Stimulated activated CD4-positive, alpha-beta T cell treated with anti-CD3 and anti-CD28 coated beads, Interleukin-1b, Interleukin-23, amount 100 ng/mL, for 1 hour (primary cell): ENCODE results near the gene LRRC34.

Source experiments
- DNase-seq, 2 donors: peaks; one replicate each; pipeline ENCODE4 v3.0.0-alpha.2; 2020; ENCODE audit warnings: low read depth in 2 of 2

The LRRC34 gene, protein sequence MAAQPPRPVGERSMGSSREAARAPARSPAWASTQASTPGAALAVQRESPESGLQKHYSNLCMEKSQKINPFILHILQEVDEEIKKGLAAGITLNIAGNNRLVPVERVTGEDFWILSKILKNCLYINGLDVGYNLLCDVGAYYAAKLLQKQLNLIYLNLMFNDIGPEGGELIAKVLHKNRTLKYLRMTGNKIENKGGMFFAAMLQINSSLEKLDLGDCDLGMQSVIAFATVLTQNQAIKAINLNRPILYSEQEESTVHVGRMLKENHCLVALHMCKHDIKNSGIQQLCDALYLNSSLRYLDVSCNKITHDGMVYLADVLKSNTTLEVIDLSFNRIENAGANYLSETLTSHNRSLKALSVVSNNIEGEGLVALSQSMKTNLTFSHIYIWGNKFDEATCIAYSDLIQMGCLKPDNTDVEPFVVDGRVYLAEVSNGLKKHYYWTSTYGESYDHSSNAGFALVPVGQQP

DNA sequence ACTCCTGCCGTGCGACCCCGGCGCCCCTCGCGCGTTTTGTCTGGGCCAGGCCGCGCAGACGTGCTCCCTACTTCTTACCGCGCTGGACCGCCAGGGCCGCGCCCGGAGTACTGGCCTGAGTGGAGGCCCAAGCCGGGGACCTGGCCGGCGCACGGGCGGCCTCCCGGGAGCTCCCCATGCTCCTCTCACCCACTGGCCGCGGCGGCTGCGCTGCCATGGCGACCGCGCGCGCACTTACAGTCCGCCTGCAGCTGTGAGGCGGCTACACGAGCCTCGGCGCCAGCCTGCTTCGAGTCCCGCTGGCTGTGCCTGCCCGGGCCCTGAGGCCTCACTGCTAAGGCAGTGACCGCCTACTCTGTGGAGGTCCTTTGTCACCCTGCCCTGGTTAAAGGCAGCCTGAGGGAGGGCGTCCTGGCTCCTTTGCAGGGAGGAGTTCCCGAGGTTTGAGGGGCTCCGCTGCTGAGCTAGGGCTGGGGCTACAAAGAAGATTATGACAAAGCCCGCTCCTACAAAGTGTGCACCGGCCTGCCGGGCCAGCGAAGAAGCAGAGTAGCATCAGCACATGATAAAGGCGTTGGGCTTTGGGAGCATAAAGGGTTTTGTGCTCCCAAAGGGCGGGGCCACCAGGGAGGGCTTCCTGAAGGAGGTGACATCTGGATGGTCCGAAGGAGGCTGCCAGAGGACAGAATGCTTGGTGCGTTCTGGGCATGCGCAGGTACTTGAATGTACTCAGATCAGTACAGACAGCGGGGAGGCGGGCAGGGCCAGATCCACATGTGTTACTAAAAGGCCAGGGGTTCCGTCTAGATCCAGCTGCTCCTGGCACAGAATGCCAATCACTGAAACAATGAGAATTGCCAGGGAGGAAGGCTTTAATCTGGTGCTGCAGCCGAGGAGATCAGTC, at the start of gene LRRC34, which contains the start of gene LRRIQ4:
Gene LRRC34 (minus strand): TSS at position 573 of the 904 bp plus-strand sequence. CDS start 356 bp downstream, at position 217.
Gene LRRIQ4 (plus strand): TSS at position 539 of the 904 bp plus-strand sequence. CDS start 9,052 bp downstream, outside the sequence.
- peak in 1 of 2 donors; percentile 48 for DNase-seq

DNA sequence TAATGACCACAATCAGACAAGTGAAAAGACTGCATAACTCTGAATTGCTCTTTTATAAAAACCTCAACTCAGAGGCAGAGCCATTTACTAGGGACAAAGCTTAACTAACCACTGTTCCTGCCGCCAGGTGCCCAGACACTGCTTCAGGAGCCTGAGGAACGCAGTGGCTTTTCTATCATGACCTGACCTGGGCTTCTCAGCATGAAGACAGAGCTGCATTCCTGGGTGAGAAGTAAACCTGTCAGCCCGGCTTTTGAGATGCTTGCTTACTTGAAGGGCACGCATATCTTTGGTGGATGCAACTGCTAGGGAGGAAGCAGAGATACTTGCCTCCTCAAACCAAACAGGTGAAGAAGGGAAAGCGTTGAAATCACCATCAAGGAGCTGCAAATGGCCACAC, 49.2 kb upstream of the LRRC34 start:
- no peak for DNase-seq

DNA sequence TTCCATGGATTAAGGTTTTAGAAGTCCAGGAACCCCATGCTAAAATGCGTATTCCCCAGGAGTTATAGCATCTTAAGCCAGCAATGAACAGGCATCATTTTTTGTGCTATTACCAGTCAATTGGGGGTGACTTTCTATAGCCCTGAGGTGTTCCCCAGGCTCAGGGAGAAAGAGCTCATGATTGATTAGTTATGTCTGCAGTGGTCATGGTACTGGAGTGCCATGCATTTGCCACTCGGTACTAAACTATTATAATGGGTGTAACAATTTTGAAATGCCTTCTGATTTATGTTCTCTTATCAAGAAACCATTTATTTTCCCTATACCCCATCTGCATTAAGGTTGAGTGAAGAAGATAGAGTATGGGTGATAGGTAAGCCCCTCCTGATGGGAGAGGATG, 45.1 kb upstream of the LRRC34 start:
- no peak for DNase-seq

DNA sequence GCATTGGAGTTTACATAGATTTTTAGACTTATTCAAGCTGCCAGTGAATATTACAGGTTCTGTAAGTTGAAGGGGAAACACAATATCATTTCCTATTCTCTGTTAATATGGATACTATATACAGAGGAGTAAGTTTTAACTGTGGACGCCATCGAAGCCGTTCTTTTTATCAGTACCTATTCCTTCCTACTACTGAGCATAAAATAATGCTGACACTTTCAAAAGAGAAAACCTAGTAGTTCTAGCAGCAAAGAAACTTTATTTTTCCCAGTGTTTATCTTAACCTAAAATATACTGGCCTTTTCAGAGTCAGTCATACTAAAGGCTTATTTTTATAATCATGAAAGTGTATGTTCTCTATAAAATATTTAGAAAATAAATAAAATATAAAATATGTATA, 42.8 kb upstream of the LRRC34 start:
- no peak for DNase-seq

DNA sequence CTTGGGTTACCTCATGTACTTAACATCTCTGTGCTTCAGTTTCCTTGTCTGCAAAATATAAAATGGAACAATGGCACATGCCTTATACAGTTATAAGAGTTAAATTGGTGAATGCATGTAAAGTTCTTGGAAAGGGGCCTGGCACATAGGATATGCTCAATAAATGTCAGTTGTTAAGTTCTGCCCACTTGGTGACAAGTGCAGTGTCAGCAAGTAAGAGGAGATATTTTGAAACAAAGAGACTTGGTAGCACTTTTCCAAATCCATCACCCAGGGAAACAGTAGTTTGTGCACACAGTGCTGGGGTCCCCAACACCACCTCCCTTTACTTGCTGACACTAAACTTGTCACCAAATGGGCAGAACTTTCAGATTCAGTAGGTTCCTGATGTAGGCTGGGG, 37.9 kb upstream of the LRRC34 start:
- no peak for DNase-seq

DNA sequence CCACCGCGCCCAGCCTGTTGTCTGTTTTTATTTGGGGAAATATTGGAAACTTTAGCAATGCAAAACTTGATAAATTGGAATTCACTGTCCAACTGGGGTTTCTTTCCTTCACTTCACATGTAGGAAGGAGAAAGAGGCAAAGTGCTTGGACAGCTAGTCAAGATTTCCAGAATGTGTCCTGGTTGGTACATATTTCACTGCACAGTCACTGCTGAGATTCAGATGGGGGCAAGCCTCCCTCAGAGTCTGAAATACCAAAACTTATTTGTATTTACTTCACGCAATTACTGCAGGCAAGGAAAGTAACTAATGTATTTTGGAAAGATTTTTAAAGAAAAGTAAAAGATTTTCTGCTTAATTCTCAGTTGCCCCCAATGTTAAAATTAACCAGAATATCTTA, 36.0 kb upstream of the LRRC34 start:
- DNase-seq, result no peak

DNA sequence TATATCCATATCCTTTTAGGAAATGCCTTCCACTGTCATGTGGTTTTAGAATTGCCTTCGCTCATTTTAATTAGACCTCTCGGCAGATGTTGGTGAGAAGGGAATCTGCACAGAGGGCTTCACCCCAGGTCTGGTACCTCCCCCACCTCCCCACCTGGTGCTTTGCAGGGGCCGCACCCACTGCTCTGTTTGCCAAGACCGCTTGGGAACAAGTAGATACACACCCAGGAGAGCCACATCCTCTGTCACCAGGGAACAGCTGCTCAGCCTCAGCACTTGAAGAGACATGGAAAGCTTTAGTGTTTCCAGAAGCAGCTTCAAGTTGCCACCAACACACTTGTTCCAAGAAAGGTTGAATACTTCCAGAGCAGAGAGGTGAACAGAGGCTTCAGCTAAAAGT, 35.2 kb upstream of the LRRC34 start:
- DNase-seq, result no peak

DNA sequence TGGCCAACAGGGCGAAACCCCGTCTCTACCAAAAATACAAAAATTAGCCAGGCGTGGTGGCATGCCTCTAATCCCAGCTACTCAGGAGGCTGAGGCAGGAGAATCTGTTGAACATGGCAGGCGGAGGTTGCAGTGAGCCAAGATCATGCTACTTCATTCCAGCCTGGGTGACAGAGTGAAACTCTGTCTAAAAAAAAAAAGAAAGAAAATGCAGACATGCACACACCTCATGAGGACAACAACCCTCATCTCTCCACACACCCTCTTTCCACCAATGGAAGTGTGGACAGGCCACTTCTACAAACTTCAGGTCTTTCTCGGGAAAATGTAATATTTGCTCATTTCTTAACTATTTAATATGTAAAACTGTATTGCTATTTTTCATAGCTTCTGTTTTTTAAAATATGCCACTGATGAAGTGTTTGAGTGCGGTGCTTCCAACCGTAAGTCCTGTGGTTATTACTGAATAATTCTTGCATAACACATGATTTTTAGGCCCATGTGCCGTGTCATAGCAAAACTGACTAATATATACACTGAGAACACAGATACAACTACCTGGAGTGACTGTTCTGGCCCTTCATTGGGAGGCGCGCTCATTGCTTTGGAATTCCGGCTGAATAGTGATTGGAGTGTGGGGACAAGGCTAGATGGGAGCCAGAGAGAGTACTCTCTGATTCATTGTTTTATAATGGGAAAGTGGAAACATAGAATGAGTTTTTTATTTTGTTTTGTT, 33.9 kb upstream of the LRRC34 start:
- no peak for DNase-seq

DNA sequence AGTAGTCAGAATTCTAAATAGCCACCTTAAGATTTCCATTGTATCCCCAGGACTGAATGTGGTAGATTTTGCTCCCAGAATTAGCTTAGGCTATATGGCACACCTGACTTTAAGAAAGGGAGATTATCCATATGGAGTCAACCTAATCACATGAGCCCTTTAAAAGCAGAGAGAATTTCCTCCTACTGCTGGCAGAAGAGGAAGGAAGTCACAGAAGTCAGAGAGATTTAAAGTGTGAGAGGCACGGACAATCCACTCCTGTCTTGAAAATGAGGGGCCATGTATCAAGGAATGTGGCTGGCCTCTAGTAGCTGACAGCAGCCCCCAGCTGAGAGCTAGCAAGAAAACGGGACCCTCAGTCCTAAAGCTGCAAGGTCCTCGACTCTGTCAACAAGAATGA, 30.3 kb upstream of the LRRC34 start:
- no peak for DNase-seq

DNA sequence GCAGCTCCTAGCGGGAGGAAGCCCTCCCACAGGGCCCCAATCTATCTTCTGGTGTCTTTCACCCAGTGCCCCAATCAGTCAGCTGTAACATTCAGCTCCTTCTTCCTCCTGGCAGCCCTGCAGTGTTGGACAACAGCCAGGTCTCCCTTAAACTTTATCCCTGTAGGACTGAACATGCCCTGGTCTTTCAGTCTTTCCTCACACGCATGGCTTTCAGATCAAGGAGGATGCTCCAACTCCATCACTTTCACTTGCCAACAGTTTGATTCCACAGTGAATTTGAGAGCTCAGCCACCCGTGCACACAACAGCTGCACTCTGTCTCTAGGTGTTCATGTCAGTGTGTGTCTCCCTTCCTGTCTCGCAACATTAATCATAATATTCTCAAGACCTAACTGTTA, 28.5 kb upstream of the LRRC34 start:
- no peak for DNase-seq

DNA sequence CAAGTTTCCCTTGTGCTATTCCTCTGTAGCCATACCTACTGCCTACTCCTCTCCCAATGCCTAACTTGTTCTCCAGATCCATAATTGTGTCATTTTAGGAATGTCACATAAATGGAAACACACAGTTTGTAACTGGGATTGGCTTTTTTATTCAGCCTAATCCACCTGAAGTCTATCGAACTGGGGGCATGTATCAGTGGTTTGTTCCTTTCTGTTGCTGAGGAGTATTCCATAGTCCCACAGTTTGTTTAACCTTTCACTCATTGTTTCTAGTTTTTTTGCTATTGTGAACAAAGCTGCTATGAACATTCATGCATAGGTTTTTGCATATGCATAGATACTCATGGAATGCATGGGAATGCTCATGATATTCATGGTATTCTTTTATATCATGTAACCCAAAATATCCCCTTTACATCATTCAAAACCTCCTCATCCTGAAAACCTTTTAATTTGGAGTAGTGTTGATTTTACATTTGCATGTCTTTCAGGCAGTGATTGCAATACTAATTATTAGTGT, 25.9 kb upstream of the LRRC34 start:
- no peak for DNase-seq

DNA sequence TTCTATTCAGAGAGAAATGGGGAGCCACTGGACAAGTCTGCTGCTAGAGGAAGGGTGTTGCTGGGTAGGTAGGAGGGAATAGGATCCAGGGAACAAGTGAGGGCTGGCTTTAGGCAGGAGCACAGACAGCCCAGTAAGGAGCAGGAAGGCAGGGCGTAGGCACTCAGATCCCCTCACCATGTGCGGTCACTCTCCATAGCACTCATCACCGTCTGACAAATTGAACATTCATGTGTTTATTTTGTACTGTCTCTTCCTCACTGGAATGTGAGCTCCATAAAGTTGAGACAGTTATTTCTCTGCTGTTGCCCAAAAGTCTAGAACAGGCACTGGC, 24.2 kb upstream of the LRRC34 start:
- no peak for DNase-seq

DNA sequence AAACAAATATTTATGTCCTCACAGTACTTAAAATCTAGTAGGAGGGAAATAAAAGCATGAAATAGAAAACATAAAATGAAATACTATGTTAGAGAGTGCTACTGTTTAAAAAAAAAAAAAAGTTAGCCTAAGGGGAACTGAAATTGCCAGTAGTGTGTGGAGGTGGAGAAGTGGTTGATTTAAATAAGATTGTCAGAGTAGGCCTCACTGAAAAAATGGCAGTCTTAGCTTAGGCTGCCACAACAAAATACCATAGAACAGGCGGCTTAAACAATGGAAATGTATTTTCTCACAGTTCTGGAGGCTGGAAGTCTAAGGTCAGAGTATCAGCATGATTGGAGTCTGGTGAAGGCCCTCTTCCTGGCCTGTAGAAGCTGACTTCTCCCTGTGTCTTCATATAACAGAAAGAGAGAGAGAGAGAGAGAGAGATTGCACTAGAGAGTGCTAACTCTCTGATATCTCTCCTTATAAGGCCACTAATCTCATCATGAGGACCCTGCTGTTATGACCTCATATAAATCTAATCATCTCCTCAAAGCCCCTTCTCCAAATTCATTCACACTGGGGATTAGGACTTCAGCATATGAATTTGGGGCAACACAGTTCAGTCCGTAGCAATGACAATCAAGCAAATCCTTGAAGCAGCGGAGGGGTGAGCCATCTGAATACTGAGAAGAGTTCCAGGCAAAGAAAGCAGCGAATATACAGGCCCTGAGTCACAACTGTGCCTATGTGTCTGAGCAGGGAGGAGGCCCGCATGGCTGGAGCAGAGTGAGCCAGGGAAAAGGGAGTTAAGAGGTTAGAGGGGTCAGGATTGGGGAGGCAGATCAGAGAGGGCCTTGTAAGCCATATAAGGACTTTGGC, 23.6 kb upstream of the LRRC34 start:
- DNase-seq, result no peak

DNA sequence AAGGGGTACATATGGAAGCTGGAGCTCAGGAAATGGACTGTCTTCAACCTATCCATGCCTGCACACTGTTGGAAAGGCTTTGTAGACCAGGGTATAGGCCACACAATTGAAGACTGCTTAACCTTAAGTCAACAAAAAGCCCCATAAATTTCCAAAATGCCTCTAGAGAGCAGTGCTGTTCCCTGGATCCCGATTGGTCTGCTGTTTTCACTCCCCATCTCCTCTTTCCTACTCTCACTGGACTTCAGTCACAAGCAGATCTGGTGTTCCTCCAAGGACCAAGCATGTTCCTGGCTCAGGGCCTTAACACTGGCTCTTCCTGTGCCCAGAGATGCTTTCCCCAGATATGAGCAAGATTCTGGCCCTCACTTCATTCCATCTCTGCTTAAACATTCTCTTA, 22.8 kb upstream of the LRRC34 start:
- no peak for DNase-seq

DNA sequence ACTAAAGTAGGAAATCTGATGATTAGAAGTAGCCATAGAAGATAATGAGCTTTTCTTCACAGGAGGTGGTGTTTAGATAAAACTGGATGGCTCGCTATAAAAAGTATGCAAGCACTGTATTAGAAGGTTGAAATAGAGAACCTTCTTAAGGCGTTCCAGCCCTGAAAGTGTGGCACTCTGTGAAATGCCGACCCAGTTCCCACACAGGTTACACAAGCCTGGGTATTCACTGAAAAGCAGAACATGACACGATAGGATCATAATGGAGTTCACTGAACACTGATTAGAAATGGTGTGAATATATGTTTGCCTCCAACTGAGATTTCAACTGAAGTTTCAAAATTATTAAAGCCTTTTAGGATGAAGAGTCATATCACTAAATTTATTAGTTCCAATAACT, 15.0 kb upstream of the LRRC34 start:
- no peak for DNase-seq

DNA sequence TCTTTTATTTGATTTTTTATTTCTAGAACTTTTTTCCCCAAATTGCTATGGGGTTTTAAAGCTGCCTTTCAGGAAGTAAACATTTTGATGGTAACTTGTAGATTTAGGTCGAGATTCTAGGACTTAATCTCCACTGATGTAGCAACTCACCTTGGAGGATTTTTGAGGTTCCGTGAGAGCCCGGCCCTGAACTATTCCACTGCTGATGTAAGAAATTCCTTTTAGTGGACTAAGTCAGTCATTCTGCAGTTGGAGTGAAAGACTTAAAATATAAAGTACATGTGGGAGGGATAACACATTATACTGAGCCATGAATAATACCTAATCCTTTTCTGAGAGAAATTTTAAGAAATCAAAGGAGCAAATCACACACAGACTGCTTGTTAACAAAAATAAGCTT, 12.6 kb upstream of the LRRC34 start:
- no peak for DNase-seq

DNA sequence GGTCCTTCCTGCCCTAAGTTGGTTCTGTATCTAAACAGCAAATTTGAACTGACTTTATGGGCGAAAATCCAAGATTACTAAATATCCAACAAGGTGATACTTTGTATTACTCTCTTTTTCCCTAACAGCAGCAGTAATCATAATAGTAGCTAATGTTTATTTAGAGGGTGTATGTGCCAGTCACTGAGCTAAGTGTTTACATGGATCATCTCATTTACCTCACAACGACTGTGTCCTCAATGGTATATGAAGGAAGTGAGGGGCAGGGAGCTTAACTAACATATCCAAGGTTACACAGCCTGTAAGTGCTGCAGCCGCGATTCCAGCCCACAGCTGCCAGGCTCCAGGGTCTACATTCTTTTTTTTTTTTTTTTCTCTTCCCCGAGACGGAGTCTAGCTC, 10.3 kb upstream of the LRRC34 start:
- DNase-seq, result no peak

DNA sequence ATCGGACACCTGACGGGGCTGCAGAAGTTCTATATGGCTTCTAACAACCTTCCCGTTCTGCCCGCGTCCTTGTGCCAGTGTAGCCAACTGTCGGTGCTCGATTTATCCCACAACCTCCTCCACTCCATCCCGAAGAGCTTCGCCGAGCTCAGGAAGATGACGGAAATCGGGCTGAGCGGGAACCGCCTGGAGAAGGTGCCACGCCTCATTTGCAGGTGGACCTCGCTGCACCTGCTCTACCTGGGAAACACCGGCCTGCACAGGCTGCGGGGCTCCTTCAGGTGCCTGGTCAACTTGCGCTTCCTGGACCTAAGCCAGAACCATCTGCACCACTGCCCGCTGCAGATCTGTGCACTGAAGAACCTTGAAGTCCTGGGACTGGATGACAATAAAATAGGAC, 9.8 kb upstream of the LRRC34 start:
- DNase-seq, result no peak

DNA sequence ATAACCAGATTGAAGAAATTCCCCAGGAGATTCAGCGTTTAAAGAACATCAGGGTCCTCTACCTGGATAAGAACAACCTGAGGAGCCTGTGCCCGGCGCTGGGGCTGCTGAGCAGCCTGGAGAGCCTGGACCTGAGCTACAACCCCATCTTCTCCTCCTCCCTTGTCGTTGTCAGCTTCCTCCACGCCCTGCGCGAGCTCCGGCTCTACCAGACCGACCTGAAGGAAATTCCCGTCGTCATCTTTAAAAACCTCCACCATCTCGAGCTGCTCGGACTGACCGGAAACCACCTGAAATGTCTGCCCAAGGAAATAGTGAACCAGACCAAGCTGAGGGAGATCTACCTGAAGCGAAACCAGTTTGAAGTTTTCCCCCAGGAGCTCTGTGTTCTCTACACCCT, 9.4 kb upstream of the LRRC34 start:
- no peak for DNase-seq

DNA sequence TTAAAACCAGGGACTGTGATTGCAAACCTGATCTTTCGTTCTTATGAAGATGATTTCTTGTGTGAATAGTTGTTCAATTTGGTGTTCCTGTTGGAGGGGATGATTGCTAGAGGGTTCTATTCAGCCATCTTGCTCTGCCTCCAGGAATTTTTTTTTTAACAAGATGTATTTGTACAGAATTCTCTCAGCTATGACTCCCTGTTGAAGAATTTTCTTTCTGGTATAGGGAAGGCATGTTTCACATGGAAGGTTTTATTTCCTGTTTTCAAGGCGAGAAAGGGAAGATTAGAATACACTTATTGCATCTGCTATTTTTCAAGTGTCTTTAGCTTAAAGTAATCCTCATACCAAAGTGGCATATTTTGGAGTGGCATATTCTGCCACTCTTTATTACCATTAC, 5.6 kb upstream of the LRRC34 start:
- no peak for DNase-seq

DNA sequence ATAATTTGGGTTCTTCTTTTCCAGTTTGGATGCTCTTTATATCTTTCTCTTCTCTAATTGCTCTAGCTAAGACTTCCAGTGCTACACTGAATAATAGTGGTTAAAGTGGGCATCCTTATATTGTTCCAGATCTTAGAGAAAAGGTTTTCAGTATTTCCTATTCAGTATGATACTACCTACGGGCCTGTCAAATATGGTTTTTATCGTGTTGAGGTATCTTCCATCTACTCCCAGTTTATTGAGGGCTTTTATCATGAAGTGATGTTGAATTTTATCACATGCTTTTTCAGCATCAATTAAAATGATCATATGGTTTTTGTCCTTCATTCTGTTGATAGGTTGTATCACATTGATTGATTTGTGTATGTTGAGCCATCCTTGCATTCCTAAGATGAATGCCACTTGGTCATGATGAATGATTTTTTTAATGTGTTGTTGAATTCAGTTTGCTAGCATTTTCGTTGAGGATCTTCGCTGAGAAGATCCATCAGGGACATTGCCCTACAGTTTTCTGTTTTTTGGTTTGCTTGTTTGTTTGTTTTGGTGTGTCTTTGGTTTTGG, 3.0 kb upstream of the LRRC34 start:
- no peak for DNase-seq
